ENCODE measurements around the gene ABCB8. TPM values are rescaled to one million over a fixed set of nuclear protein-coding genes. Genes with fewer than 3 reads are reported as not detected.

The ABCB8 gene
- total and polyA plus RNA-seq, 11 donors: 13.6 to 34.5 (median 26.0) TPM

DNA sequence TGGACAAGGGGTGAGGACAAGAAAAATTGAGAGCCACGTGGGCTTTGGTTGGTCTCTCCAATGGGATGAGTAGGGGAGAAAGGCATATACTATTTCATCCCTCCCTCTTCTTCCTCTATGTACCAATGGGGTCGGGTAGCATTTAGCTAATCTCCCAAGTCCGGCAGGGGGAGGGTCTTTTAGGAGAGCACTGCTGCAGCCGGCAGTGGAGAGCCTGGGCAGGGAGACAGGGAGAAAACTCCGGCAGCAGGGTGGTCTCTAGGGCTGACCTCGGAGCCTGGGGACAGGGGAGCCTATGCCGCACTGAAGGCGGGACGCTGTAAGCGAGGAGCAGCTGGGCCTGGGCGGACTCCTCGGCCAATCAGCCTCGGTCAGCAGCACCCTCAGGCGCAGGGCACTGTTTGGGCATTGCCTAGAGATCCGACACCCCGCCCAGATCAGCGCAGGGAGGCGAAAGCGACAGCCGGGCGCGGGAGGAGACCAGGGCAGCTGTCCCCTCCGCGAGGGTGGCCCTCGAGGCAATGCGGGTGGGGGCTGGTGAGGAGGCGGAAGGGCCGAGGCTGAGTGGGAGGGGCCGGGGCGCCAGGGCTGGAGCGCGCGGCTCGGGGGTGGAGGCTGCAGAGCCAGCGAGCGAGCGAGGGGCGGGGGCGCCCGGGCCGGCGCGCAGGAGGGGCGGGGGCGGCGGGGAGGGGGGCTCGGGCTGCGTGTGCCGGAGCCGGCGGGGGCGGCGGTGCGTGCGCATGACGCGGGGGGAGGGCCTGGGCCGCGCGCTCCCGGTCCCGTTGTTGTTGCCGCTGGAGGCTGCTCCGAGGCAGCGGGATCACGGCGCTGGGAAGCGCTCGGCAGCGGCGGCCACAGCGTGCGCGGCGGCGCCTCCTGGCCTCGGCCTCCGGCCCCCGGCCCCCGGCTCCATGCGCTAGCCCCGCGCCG lies 57.7 kb downstream of the ABCB8 start, which contains the start of gene AGAP3:
AGAP3 (plus strand) TSS at position 785 of the 930 bp plus-strand sequence. CDS start 267 bp downstream, outside the sequence.
- Histone ChIP-seq H3K27me3 (no peaks in the 10 kb centered on the region), H3K36me3 (no peaks in the 10 kb centered on the region), H3K27ac (peak within 1 kb of the TSS; percentile 85 to 95 (median 92)), H3K9me3 (no peaks in the 10 kb centered on the region), H3K4me1 (peaks cover 14 to 77% (median 63%) of the 10 kb centered on the region in 12 donors), H3K4me3 (peak within 1 kb of the TSS; percentile 60 to 96 (median 81))
- TF ChIP-seq CTCF (IDR thresholded peaks at IDR 0.05) (no peak), POLR2A (IDR thresholded peaks at IDR 0.05) (peak in 1 of 2 donors; percentile 75)
- intact Hi-C loops (cut with DNase I): loop anchor here in 2 of 10 donors (1.0 to 2.0 kb wide), 3 partner anchors 27 to 57 kb away; partner anchors contain the start of genes ABCB8 (in 1 of the 2) and SLC4A2 (in 1 of the 2)
- WGBS, 4 donors: 0 to 2% (median 1%) methylated on average over 22 to 84 of the region's 84 CpGs
- peak; percentile 53 to 69 (median 61) for ATAC-seq
- DNase-seq: peak; percentile 91 to 94 (median 92)

- ATAC-seq: no peak
- WGBS, 4 donors: 0 to 1% (median 0%) methylated on average over 12 to 52 of the region's 56 CpGs
- peak in 1 of 5 donors; percentile 60 for DNase-seq
Measured at GRCh38 chr7:151086802-151087244, 58.6 kb downstream of the ABCB8 start.

DNA sequence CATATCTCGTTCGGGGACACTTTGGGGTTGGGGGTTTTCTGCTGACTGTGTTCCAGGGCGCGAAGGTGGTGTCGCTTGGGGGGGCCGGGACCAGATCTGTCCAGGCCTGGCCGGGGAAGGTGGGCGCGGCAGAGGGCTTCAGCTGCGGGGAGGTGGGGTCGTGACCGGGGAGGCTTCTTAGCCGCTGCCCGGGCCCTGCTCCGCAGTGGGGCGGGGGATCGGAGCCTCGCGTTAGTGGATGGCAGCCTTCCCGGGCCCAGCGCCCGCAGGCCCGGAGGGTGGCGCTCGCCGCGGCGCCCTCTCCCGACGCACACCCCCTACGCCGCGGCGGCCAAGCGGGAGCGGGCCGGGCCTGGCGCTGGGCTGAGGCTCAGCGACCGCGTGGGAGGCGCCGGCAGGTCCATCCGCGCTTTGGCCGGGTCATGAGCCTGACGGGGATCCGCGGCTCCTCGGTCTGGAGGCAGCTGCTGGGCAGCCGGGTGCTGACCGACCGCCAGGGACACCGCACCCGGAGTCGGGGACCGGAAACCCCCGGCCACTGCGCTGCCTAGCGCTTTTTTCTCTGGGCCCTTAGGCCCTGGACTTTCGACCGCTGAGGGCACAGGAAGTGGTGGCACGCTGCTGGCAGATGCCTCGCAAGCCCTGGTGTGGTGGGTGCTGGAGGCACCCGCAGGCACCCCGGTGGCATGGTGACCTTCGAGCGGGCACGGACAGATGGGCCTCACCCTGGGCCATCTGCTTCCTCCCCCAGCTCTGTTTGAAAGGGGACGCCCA lies 59.2 kb downstream of the ABCB8 start:
- peak overlapping the region; percentile 66 to 95 (median 90) for H3K27ac ChIP-seq
- peak; percentile 67 to 82 (median 71) for DNase-seq
- no peak for TF ChIP-seq POLR2A (IDR thresholded peaks at IDR 0.05)
- TF ChIP-seq CTCF (IDR thresholded peaks at IDR 0.05): peak; percentile 6 to 62 (median 33)
- H3K36me3 ChIP-seq: peaks cover 0 to 7% (median 0%) of the 10 kb centered on the region in 9 donors
- ATAC-seq: peak in 3 of 4 donors; percentile 22 to 61 (median 55)
- H3K4me3 ChIP-seq: peak overlapping the region; percentile 60 to 96 (median 81)
- peaks cover 3 to 73% (median 61%) of the 10 kb centered on the region in 12 donors for H3K4me1 ChIP-seq
- H3K9me3 ChIP-seq: no peaks in the 10 kb centered on the region
- intact Hi-C loops (cut with DNase I): loop anchor here in 3 of 10 donors (1.0 to 2.0 kb wide), 3 partner anchors 23 to 59 kb away; partner anchors contain the start of genes ABCB8 (in 2 of the 3) and SLC4A2 (in 1 of the 3)
- 1 to 2% (median 1%) methylated on average over 28 to 70 of the region's 70 CpGs for WGBS, 4 donors
- H3K27me3 ChIP-seq: no peaks in the 10 kb centered on the region

More at GRCh38 chr7:151086802-151087244, 58.6 kb downstream of the ABCB8 start:
- H3K27me3 ChIP-seq: no peaks in the 10 kb centered on the region
- H3K27ac ChIP-seq: peak overlapping the region; percentile 66 to 95 (median 90)
- H3K36me3 ChIP-seq: peaks cover 0 to 5% (median 0%) of the 10 kb centered on the region in 9 donors
- TF ChIP-seq POLR2A (IDR thresholded peaks at IDR 0.05) (no peak), CTCF (IDR thresholded peaks at IDR 0.05) (no peak)
- H3K9me3 ChIP-seq: no peaks in the 10 kb centered on the region
- peaks cover 9 to 77% (median 62%) of the 10 kb centered on the region in 12 donors for H3K4me1 ChIP-seq
- intact Hi-C loops (cut with DNase I): loop anchor here in 2 of 10 donors (1.0 to 2.0 kb wide), 4 partner anchors 23 to 58 kb away; partner anchors contain the start of genes ABCB8 (in 1 of the 2) and SLC4A2 (in 1 of the 2)
- peak overlapping the region; percentile 60 to 96 (median 81) for H3K4me3 ChIP-seq

Measured in heart left ventricle (tissue), 16 donors.